GM19023 (cell line): ENCODE data around the gene RPS6KA4.
A peak's percentile ranks its signal among the peaks of the same experiment; 100 is the strongest.

Source experiments
- ATAC-seq: cut with Tn5 transposase; IDR thresholded peaks from one replicate; pipeline ENCODE4 v1.9.1; 2021; ENCODE audit warnings: mild to moderate bottlenecking, moderate library complexity; ENCODE audit not compliant: unreplicated experiment

Gene RPS6KA4

DNA sequence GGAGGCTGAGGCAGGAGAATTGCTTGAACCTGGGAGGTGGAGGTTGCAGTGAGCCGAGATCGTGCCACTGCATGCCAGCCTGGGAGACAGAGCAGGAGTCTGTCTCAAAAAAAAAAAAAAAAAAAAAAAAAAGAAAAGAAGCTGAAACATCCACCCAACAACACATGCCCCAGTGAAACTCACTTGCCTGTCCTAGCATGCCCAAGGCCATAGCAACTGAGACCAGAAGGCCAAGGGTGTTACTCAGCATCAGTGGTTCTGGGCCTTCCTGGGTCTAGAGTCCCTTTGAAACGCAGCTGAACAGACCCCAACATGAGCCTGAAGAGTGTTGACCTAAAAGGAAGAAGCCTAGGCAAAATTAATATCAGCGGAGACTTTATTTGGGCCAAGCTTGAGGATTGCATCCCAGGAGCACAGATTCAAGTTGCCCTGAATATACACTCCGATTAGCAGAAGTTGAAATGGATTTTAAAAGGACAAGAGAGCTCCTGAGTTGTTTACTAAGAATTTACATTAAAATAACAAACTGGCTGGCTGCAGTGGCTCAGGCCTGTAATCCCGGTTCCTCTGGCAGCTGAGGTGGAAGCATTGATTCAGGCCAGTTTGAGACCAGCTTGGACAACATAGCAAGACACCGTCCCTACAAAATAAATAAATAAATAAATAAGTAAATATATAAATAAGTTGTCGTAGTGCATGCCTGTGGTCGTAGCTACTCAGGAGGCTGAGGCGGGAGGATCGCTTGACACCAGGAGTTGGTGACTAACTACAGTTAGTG is 34.1 kb upstream of the RPS6KA4 start:
- no peak for ATAC-seq

- no peak for ATAC-seq
These were observed 31.6 kb upstream of the RPS6KA4 start for GRCh38 chr11:64327375-64327774.

DNA sequence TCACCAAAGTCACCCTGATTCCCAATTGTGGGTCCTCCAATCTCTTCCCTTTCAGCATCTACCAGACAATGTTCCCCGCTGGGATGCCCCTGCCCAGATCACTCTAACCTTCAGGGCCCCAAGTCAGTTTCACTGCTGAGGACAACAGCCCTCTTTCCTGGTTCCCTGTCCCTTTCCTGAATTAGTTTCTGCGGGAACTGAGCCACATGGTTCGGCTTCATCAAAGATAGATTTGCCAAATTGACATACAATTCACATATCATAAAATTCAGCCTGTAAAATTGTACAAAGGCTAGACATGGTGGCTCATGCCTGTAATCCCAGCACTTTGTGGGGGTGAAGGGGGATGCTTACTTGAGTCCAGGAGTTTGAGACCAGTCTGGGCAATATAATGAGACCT is 31.0 kb upstream of the RPS6KA4 start:
- ATAC-seq: no peak

- no peak for ATAC-seq
These were observed 28.1 kb upstream of the RPS6KA4 start for GRCh38 chr11:64330888-64331287.

GRCh38 chr11:64331569-64332371 is 27.2 kb upstream of the RPS6KA4 start:
- peak; percentile 46 for ATAC-seq

DNA sequence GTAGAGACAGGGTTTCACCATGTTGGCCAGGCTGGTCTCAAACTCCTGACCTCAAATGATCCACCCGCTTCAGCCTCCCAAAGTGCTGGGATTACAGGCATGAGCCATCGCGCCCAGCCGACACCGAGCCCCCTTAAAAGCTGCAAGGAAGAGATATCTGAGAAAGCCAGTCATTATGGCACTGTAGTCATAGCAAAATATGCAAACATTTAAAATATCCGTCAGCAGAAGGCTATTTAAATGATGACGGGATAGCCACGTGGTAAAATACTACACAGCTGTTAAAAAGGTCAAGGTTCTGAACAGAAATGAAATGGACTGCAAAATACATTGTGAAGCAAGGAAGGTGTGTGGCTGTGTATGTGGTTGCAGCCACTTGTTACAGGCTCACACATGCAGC is 25.4 kb upstream of the RPS6KA4 start:
- no peak for ATAC-seq

GRCh38 chr11:64334764-64335735 is 23.9 kb upstream of the RPS6KA4 start:
- ATAC-seq: peak; percentile 80

DNA sequence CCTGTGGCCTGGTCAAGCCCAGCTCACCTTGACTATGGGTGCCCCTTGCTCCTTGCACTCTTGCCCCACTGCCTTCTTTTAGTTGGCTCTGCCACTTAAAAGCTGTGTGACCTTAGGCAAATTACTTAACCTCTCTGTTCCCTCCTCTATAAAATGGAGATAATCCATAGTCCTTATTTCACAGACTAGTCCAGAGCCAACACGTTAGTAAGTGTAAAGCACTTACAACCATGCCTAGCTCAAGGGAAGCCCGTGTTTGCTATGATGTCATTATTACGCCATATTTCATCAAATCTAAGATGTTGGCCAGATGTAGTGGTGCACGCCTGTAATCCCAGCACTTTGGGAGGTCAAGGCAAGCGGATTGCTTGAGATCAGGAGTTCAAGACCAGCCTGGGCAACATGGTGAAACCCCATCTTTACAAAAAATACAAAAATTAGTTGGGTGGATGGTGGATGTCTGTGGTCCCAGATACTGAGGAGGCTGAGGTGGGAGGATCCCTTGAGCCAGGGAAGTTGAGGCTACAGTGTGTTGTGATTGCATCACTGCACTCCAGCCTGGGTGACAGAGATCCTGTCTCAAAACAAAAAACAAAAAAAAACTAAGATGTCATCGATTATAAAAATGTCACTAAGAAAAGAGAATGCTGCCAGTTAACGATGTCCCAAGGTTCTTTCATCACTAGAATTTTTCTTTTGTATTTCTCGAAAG is 21.3 kb upstream of the RPS6KA4 start:
- no peak for ATAC-seq

DNA sequence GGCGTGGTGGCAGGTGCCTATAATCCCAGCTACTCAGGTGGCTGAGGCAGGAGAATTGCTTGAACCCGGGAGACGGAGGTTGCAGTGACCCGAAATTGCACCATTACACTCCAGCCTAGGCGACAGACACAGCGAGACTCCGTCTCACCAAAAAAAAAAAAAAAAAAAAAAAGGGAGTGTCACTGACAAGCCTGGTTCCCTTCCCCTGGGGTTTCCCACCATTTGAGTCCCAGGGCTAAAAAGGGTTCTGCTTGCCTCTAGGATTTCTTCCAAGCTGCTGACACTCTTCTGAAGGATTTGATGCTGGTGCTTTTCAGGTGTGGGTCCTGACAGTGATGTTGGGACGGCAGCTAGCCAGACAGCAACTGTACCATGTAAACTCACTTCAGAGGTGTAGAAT is 20.2 kb upstream of the RPS6KA4 start:
- no peak for ATAC-seq

DNA sequence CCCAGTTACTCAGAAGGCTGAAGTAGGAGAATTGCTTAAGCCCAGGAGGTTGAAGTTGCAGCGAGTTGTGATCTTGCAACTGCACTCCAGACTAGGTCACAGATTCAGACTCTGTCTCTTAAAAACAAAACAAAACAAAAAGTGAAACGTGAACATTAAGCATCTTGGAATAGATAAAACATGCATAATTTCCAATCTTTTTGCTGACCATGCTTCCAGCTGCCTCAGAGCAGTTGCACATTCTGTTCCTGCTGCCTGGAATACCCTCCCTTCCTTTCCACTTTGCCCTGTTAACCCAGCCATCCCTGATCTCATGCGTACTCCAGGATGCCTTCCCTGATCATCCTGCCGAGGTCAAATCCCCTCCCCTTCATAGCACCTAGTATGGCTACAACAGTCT is 19.7 kb upstream of the RPS6KA4 start:
- ATAC-seq: no peak

DNA sequence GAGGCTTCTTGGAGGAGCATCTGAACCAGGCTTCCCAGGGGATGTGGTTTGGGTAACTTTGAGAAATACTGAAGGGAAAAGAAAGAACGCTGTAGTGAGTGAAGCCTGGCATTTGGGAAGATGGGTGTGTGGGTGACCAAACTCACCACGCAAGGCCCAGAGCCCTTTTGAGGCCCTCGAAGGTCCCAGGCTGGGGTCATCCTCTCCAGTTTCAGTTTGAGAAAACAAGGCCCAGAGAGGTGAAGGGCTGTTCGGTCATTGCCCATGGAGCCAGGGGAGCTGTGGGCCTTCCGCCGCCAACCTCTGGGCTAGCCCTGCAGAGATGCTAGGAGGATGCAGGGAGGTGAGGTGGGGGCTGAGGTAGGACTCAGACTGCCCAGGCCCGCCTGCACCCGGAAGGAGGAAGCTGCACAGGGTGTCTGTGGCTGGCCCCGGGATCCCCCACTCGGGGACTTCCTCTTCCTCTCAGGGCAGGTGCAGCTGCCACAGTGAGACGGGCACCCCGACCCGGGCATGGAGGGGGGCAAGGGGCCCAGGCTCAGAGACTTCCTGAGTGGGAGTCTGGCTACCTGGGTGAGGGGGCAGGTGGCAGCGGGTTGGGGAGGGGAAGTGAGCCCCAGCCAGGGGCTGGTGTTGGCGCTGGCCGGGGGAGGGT is 19.1 kb upstream of the RPS6KA4 start, which contains the start of gene CCDC88B:
TSS of gene CCDC88B (plus strand) at position 451 of the 655 bp plus-strand sequence. CDS start at position 514, 63 bp downstream.
- ATAC-seq: peak; percentile 61

GRCh38 chr11:64340671-64341335 is 18.2 kb upstream of the RPS6KA4 start:
- ATAC-seq: peak; percentile 25

DNA sequence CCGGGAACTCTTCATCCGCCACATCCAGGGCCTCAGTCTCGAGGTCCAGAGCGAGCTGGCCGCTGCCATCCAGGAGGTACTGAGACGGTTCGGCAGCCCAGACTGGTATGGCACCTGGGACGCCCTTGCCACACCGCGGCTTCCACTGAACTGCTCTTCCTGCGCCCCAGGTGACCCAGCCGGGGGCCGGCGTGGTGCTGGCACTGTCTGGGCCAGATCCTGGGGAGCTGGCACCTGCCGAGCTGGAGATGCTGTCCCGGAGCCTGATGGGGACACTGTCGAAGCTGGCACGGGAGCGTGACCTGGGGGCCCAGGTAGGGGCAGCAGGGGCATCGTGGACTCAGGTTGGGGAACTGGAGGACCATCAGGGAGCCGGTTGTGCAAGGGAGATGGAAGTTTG is 17.5 kb upstream of the RPS6KA4 start:
- no peak for ATAC-seq

GRCh38 chr11:64341851-64342791 is 16.8 kb upstream of the RPS6KA4 start:
- ATAC-seq: no peak

GRCh38 chr11:64342869-64343745 is 15.9 kb upstream of the RPS6KA4 start:
- no peak for ATAC-seq

- no peak for ATAC-seq
These were observed 15.0 kb upstream of the RPS6KA4 start for GRCh38 chr11:64343767-64344559.
